GM21786 (cell line): ENCODE data around the gene RNPEP.
"Not testable (repeated sequence)": the region's sequence is repeated elsewhere in the genome, so short reads cannot be mapped to it uniquely, and the experiment has no call there.

Experiments
- ATAC-seq: cut with Tn5 transposase; IDR thresholded peaks from one replicate; pipeline ENCODE4 v1.9.1; 2021; ENCODE audit not compliant: unreplicated experiment

Gene RNPEP

DNA sequence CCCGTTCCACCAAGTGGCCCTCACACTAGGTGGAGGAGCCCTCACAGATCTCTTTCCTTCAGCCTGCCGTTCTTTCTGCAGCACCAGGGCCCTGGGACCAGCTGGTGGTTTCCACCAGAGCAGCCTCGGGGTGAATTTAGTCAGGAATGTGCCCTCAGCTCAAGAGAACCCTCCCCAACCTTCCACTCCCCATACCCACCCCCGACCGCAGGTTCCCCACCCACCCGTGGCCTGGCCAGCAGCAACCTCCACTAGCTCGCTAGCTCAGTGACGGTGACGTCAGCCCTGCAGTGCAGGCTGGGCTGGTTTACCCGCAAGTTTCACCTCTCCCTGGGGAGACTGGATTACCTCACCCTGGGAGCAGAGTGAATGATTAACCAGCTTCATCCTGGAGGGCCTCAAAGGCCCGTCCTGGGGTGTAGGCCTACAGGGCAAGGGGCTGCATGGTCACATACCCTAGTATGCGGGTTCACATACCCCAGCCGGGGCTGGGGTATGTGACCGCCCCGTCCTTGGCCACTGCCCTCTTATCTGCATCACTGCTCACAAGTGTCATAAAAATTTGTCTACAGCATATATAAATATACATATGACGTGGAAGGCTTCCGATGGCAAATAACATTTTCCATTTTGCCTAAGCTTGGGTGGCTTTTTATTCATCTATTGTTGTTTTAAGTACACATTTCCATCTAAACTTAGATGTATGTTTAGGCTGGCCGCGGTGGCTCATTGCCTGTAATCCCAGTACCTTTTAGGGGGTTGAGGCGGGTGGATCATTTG lies 52.4 kb downstream of the RNPEP start:
- no peak for ATAC-seq

DNA sequence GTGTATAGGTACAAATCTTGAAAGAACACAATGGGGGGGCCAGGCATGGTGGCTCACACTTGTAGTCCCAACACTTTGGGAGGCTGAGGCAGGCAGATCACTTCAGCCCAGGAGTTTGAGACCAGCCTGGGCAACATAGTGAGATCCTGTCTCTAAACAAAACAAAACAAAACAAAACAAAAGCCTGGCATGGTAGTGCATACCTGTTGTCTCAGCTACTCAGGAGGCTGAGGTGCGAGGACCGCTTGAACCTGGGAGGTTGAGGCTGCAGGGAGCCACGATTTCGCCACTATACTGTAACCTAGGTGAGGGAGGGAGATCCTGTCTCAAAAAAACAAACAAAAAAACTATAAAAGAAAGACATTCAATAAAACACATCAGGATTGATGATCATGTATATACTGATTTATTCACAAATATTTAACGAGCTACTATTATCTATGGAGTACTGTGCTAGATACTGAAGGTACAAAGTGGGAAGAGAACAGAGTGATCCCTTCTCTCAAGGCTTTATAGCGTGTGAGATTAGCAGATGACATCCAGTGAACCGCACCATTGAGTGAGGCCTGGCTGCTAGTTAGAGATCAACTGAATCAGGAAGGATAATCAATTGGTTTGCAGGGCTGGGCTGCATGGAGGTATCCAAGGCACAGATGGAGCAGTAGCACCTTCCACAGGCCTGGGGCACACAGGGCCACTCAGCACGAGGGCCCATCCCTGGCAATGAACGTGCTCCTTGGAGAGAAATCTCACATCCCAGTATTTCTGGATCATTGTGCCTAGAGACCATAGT lies 54.3 kb downstream of the RNPEP start:
- no peak for ATAC-seq

DNA sequence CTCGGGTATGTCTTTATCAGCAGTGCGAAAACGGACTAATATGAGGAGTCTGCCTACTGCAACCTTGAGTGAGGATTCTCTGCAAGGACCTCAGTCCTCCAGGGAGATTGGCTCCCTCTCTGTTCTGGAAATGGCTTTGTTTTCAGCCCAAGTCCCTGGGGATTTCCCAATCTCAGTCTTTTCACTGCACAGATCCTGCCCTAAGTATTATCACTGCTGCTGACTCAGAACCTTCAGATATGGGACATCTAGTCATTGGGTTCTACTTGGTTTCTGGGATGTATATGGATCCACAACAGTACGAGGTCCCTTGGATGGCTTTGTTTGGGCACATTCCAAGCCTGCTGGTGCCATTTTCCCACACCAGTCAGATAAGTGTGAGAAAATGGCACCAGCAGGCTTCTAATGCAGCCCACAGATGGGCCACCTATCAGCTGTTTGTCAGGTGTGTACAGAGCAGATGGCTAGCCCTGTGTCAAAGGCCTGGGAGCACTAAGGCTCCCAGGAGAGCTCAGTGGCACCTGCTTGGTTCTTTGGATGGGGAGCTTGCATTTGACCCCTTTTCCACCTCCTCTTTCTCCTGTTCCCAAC lies 55.4 kb downstream of the RNPEP start:
- ATAC-seq = no peak

DNA sequence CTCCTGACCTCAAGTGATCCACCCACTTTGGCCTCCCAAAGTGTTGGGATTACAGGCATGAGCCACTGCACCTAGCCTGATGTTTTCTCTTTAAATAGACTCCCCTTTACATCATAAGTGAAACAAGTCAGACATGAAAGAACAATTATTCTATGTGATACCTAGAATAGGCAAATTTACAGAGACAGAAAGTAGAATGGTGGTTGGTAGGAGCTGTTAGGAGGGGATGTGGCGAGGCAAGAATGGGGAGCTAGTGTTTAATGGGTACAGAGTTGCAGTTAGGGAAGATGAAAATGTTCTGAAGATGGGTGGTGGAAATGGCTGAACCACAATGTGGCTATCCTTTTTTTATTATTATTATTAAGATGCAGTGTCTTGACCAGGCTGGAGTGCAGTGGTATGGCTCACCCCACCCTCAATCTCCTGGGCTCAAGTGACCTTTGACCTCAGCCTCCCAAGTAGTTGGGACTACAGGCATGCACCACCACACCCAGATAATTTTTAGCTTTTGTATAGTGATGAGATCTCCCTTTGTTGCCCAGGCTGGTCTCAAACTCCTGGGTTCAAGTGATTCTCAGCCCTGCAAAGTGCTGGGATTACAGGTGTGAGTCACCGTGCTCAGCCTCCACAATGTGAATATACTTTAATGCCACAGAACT lies 56.4 kb downstream of the RNPEP start:
- ATAC-seq = peak; percentile 45

DNA sequence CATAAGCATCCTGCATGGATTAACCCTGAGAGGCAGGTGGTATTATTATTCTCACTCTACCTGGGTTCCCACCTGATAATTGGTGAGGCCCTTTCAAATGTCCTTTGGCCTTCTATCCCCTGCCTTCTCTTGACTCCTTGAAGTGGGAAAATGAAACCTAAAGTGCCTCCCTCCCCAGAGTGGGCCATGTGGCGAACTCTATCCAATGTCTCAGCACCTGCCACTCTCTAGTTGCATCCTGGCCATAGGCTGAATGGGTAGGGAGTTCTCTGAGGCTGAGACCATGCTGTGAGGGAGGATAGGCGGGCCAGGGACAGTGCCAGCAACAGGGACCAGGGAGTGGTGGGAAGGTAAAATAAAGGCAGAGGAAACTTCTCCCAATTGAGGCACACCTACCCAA lies 63.3 kb downstream of the RNPEP start:
- ATAC-seq = no peak

DNA sequence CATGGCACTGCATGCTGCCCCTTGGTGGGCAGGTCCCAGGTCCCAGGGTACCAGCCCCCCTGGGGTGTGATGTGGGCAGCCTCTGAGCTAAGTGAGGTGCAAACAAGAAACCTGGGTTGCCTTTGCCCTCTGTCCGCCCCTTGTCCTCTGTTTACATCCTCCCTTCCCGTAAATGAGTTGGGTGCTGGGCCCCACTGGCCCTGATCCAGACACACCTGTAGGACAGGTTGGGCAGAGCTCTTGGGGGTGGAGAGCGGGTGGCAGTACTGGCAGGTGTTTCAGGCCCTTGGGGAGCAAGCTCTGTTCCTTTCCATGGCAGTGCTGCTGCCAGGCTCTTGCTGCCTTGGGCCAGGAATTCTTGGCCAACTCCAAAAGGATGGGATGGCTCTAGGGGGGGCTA lies 63.8 kb downstream of the RNPEP start:
- ATAC-seq = no peak

DNA sequence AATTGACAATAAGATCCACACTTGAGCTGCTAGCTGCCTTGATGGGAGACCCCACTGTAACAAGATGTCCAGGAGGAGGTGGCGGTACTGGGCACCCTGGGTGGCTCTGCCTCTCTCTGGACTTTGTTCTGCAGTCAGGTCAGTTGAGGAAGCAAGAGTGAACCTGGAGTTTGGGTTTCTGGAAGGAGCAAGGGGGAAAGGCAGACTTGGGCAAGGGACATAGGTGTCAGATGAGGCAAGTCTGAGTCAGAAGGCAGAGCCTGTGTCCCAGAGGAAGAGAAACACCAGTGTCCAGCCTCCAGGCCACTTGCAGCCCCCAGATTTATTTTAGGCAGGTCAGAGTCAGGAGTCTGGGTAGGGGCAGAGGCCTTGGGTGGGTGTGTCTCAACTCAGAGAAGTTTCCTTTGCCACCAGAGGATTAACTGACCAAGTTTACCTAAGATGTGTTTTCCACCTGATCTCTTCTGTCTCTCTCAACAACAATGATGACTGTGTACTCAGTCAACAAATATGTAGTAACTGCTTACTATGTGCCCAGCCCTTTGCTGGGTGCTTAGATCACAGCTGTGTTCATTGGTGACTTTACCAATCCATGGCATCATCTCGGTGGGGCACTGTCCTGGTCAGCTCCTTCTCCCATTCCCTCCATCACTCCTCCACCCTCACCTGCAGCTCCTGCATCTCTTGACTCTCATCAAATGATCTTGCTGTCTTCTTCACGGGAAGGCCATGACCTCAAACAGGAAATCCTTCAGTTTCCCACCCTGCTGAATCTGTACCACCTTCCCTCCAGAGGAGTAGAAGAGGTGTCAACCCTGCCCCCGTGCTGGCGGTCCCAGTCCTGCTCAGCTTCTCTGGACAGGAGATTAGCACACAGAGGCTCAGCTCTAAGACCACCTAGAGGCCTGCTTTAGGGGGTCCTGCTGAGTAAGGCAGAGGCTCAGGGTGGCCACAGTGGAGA lies 64.6 kb downstream of the RNPEP start:
- no peak for ATAC-seq

DNA sequence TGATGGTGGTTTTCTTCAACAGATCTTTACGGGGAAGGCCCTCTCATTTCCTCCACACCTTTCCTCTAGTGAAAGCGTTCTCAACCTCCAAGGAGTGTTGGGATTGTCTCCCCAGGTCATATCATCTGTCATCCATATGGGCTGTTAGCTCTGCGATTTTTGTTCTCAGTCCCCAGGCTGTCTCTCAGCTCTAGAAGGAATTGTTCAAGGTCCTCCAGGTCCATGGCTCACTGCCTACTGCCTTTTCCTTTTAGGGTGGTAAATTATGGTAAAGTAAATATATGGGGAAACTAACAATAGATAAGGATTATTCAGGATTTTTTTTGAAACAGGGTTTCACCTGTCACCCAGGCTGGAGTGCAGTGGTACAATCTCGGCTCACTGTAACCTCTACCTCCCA lies 65.5 kb downstream of the RNPEP start:
- no peak for ATAC-seq

DNA sequence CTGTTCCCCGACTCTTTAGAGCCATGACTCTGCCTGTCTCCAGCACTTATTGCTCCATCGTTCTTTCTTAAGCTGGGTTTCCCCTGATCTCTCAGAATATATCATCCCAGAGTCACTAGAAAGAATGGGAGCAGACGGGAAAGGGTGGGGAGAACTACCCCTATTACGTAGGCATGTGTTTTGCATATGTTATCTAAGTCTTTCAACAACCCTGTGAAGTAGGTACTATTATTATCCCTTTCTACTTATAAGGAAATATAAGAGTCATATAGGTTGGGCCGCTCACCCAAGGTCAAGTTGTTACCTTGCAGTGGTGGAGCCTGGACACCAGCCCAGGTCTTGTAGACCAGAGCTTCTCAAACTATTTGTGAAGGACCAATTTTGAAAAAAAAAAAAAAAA lies 66.7 kb downstream of the RNPEP start:
- ATAC-seq = no peak

DNA sequence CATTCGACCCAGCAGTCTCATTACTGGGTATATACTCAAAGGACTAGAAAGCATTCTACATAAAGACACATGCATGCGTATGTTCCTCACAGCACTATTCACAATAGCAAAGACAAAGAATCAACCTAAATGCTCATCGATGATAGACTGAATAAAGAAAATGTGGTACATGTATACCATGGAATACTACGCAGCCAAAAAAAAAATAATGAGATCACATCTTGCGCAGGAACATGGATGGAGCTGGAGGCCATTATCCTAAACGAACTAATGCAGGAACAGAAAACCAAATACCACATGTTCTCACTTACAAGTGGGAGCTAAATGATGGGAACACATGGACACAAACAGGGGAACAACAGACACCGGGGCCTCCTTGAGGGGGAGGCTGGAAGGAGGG lies 71.6 kb downstream of the RNPEP start:
- ATAC-seq = no peak

DNA sequence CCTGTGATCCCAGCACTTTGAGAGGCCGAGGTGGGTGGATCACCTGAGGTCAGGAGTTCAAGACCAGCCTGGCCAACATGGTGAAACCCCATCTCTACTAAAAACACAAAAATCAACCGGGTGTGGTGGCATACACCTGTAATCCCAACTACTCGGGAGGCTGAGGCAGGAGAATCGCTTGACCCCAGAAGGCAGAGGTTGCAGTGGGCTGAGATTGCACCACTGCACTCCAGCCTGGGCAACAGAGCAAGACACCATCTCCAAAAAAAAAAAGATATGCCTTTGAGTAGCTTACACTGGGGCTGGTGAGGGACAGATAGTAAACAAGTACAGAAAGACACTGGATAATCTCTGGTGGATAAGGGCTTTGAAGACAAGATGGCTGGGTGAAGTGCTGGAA lies 72.2 kb downstream of the RNPEP start:
- not testable (repeated sequence) for ATAC-seq
